Left renal pelvis (tissue), 4 donors: ENCODE measurements around the gene XG. TPM values are rescaled to one million over a fixed set of nuclear protein-coding genes. Genes with fewer than 3 reads are reported as not detected.
"Not testable (repeated sequence)": the region's sequence is repeated elsewhere in the genome, so short reads cannot be mapped to it uniquely, and the experiment has no call there.

Experiments
- DNase-seq, 4 donors: peaks; one replicate each; pipeline ENCODE4 v3.0.0-alpha.2; 2013; ENCODE audit warnings: low read depth in 4 of 4, low spot score in 3 of 4
- polyA plus RNA-seq, 4 donors: library from polyadenylated mRNA; unstranded; fragments of 120-200 nt; gene quantifications; one replicate each; pipeline ENCODE4 v1.2.1, GENCODE V29; 2013; ENCODE audit not compliant: insufficient read length in 4 of 4

XG gene
- polyA plus RNA-seq, 4 donors, result 0.15 to 0.47 (median 0.25) TPM

DNA sequence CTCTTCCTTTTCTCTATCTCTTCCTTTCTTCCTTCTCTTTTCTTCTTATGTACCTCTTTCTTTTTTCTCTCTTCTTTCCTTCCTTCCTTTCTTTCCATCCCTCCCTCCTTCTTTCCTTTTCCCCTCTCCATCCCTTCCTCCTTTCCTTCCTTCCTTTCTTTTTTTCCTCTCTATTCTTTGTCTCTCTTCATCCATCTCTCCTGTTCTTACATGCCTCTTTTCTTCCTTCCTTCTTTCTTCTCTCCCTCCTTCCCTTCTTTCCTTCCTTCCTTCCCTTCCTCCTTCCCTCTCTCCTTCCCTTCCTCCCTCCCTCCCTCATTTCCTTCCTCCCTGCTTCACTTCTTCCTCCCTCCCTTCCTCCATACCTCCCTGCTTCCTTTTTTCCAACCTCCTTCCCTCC, 19.2 kb upstream of the XG start:
- no peak for DNase-seq

DNA sequence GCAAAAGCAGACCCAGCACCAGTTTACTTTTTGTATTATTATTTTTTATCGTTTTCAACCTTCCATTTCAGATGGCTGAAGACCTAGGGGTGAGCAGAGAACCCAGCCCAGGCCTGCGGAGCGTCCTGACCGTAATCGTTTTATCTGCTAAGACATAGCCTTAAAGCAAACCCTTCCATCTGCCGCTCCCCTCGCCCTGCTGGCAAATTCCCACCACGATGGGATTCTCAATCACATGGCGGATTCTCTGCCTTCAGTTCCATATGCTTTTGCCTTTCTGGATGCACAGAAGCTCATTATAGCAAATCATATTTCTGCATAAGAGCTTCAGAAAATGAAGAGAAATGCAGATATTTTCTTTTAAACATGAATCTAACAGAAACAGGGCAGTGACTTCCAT, 18.6 kb upstream of the XG start:
- DNase-seq, result no peak

DNA sequence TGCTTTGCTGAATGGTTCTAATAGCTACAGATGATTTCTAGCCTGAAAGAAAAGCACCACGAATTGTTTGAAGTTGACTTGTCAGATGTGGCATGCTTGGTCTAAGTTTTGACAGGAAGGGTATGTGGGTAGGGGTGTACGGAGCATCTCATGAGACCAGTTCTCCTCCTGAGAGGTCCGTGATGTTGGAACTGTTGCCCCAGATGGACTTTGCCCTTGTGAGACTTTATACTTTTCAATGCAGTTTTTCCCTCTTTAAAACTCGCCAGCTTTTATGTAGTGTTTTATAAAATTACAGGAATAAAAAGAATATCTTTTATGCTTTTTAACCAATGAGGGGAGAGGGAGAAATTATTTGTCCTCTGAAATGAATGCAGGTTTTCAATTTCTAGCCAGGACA, 16.6 kb upstream of the XG start:
- no peak for DNase-seq

DNA sequence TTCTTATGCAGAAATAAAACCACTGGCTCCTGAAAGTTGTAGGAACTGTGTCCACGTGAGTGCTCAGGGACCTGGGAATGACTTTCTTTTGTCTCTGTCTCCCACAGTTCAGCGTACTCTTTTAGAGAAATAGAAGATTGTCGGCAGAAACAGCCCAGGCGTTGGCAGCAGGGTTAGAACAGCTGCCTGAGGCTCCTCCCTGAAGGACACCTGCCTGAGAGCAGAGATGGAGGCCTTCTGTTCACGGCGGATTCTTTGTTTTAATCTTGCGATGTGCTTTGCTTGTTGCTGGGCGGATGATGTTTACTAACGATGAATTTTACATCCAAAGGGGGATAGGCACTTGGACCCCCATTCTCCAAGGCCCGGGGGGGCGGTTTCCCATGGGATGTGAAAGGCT, 11.2 kb upstream of the XG start:
- DNase-seq, result no peak

DNA sequence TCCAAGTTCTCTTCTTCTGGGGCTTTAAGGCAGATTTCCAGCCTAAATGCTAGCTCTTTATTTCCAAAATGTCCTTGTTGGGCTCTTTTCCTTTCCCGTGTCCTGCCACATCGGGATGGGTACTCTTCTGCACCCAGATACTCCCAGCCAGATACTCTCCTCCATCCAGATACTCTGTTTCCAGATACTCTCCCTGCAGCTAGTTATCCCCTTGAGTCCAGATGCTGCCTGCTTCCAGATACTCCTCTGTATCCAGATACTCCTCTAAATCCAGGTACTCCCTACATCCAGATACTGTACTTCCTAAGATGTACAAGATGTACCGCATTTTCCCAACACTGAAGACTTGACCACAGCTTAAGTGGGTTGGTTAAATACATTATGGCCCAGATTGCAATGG, 10.5 kb upstream of the XG start:
- DNase-seq, result no peak

- not testable (repeated sequence) for DNase-seq
These were observed 5.6 kb upstream of the XG start for GRCh38 chrX:2746250-2746649.

- DNase-seq, result no peak
These were observed 3.5 kb upstream of the XG start for GRCh38 chrX:2748171-2748814.

DNA sequence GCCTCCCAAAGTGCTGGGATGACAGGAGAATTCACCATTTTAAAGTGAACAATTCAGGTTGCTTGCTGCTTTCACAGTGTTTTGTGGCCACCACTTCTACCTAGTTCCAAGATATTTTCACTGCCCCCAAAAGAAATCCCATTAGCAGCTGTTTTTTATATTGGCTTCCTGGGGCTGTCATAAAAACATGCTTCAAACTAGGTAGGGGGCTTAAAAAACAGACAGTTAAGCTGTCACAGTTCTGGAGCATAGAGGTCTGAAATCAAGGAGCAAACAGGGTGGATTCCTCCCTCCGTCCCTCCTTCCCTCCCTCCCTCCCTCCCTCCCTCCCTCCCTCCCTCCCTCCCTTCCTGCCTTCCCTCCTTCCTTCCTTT, 3.0 kb upstream of the XG start:
- DNase-seq, result no peak

GRCh38 chrX:2751291-2751690, 549 bp upstream of the XG start:
- no peak for DNase-seq

DNA sequence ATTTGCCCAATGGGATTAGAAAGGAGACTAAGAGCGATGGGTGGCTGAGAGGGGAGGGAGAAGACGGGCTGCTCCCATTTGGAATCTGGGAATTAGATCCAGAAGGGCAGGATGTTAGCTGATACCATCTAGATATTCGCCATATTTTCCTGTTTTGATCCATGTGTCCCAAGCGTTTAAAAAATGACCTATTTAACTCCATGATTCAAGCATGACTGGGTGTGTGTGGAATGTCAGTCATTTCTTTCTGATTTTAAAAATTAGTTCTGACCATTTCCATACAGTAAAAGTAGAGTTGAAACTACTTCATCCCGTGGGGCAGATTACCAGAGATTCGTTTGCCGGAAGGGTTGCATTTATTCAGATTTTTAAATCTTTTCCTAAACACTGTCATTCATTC, 601 bp downstream of the XG start:
- not testable (repeated sequence) for DNase-seq

GRCh38 chrX:2755163-2755715, 3.4 kb downstream of the XG start:
- not testable (repeated sequence) for DNase-seq

DNA sequence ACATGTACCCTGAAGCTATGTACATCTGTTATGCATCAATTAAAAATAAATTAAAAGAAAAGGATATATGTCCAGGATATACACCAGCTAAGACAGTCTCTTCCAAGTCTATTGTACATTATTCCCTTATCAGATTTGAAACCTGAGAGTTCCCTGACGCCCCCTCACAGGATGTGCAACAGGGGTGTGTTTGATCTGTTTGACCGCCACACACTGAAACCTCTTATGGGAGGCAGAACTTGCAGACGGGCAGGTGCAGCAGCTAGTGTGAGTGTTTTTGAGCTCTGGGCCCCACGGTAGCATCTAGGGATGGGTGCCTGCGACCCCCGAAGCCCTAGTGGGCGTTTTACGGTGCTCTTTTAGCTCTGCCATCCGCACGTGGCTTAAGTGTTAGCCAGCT, 4.7 kb downstream of the XG start:
- DNase-seq, result no peak

DNA sequence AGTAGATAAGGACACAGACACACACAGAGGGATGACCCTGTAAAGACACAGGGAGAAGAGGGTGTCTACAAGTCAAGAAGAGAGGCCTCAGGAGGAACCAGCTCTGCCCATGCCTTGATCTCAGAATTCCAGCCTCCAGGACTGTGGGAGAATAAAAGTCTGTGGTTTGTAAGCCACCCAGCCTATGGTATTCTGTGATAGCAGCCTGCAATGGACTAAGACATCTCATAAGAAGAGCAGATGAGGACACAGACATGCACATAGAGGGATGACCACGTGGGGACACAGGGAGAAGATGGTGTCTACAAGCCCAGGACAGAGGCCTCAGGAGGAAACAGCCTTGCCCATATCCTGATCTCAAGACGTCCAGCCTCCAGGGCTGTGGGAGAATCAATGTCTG, 9.4 kb downstream of the XG start:
- no peak for DNase-seq

DNA sequence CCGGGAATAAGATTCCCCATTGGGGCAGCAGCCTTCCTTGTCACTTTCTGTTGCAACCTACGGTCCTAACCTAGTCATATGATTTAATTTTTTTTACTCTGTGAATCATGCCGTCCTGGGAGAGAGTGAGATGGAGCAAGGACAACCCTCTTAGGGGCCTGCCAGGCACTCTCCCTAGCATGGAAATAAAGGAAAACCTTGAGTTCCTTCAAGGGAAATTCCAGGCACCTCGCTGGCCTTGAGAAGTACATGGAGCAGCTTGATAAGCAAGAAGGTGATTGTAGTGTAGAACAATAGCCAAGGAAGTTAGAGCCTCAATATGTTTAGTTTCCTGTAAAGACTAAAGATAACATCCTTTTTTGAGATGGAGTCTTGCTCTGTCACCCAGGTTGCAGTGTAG, 10.8 kb downstream of the XG start:
- DNase-seq, result not testable (repeated sequence)

- DNase-seq, result not testable (repeated sequence)
These were observed 13.1 kb downstream of the XG start for GRCh38 chrX:2764766-2765548.

- DNase-seq, result no peak
These were observed 13.7 kb downstream of the XG start for GRCh38 chrX:2765549-2765830.

DNA sequence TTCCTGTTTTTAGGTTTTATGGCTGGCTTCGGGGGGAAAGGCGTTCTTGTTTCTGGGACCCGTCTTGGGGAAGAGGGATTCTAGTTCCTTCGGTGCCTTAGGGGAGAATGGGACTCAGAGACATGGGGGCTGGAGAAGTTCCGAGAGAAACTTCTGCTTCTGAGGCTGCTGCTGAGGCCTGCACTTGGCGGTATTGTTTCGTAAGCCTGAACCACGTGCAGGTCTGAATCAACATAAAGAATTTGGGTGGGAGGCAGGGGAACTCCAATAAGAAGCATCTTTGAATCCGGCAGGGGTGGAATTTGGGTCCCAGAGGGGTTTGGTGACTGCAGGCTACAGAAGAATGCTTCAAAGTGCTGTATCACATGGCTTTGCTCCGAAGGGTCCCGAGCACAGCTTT, 15.1 kb downstream of the XG start:
- DNase-seq, result no peak

- no peak for DNase-seq
These were observed 16.0 kb downstream of the XG start for GRCh38 chrX:2767631-2768455.

DNA sequence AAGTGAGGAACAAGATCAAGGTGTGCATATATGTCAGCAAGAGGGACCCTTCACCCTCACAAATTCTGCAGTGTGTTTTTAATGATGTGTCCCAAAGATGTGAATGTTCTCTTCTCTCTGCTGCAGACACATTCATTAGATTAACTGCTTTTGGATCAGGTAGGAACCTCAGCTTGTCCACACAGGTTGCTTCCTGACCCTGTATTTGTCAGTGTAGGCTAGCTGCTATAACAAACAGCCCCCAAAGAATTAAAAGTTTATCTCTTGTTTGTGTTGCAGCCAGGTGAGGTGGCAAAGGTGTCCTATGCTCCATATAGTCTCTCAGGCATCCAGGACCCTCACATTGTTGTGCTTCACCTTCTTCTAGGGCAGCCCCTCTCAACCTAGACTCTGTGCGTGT, 17.8 kb downstream of the XG start:
- DNase-seq, result no peak

GRCh38 chrX:2773166-2774055, 21.6 kb downstream of the XG start:
- not testable (repeated sequence) for DNase-seq

GRCh38 chrX:2774057-2774456, 22.2 kb downstream of the XG start:
- DNase-seq, result no peak
